Activated CD4-positive, alpha-beta T cell treated with anti-CD3 and anti-CD28 coated beads, Interleukin-2, amount 50 U/mL, for 1 hour (primary cell): ENCODE results near the gene HTT.

Experiments used
- DNase-seq: peaks from one replicate; pipeline ENCODE4 v3.0.0-alpha.2; 2020

Gene HTT

DNA sequence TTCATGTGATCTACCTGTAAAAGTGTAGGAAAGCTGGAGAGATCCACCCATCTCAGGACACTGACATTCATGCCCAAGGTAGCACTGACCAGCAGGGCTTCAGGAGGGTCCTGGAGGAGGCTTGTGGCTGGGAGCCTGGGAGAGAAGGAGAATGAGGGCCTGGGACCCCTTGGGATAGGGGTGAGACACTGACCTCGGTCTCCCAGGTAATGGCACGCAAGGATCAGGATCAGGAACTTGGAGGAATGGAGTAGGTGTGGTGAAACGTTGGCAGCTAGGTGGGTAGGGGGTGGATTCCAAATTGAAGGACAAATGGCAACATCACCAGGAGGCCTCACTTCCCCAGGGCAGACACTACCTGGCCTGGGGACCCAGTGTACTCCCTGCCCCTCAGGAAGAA is 206.0 kb downstream of the HTT start:
- no peak for DNase-seq

- no peak for DNase-seq
These were observed 209.0 kb downstream of the HTT start for GRCh38 chr4:3283483-3283882.

GRCh38 chr4:3283916-3284315 is 209.4 kb downstream of the HTT start:
- DNase-seq = no peak

- DNase-seq = no peak
These were observed 210.5 kb downstream of the HTT start for GRCh38 chr4:3284734-3285557.

- no peak for DNase-seq
These were observed 211.3 kb downstream of the HTT start for GRCh38 chr4:3285558-3286334.

DNA sequence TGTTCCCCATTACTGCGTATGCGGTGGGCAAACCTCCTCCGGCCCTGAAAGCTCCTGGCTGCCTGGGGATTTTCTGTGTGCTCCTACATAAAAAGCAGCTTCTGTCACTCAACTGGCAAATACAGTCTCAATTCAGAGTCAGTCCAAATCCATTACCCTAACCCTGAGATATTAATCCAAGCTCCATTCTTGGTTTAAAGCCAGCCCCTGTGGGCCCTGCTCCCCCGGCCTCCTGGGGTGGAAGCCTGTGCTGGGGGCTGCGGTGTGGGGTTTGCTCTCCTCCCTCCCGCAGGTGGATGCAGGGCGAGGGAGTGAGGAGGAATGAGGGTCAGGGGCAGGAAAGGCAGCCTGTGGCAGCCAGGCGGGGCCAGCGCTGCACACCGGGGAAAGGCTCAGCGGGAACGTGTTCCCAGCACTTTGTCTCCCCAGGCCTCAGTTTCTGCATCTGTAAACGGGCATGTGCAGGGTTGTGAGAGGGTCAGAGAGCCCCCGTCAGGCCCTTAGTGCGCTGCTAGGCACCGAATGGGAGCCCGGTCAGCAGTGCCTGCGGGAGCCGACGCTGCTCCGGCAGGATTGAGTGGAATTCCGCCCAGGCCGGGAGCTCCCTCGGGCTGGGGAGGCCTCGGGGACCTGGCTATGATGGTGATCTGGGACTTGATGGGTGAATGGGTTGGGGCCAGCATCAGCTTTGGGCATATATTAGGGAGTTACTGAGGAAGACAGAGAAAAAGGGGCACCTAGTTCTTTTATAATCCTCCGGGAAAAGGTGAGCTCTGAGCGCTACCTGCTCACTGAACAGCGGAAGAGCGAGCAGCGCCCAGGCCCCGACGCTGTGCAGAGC is 212.1 kb downstream of the HTT start:
- no peak for DNase-seq

- DNase-seq = no peak
These were observed 212.9 kb downstream of the HTT start for GRCh38 chr4:3287271-3287971.

DNA sequence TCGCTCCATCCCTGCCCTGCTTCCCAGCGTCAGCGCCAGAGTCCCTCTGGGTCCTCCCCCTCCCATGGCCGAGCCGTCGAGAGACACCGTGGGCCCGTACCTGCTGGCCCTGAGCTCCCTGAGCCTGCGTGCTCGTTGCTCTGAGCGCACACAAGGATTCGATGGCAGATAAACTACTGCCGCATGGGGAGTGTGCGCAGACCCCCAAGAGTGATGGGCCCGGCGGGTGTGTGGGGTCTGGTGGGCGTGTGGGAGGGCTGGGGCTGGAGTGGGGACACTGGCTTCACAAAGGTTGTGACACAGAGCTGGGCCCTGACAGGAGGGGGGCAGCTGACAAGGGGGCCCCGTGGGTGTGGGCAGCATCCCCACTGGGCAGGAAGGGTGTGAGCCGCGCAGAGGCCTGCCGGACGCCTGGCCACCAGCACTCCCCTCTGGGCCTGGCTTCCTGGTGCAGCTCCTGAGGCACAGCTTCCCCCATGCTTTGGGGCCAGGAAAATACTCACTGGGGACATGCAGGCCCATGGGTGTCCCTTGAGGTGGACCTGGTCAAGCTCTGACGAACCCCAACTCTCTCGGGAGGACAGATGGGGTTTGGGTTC is 213.6 kb downstream of the HTT start:
- no peak for DNase-seq

GRCh38 chr4:3288571-3289094 is 214.2 kb downstream of the HTT start:
- DNase-seq = no peak

GRCh38 chr4:3290476-3290875 is 216.0 kb downstream of the HTT start:
- no peak for DNase-seq

DNA sequence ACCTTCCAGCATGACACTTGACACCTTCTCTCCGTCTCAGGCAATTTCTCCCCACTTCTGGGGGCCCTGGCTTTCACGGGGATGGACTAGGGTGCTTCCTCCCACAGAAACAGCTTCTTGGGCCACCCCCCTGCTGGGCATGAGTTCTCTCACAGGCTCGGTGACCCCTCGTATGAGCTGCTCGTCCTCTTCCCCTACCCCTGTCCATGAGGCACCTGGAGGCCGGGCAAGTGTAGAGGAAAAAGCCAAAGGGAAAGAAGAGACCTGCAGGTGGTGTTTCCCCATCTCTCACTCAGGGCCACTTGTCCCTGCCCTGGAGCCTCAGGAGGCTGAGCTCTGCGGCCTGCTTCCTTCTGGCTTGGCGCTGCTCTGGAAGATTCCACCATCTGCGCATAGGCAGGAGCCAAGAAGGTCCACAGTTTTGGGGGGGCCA is 216.4 kb downstream of the HTT start:
- DNase-seq = no peak

- no peak for DNase-seq
These were observed 217.0 kb downstream of the HTT start for GRCh38 chr4:3291411-3291968.

DNA sequence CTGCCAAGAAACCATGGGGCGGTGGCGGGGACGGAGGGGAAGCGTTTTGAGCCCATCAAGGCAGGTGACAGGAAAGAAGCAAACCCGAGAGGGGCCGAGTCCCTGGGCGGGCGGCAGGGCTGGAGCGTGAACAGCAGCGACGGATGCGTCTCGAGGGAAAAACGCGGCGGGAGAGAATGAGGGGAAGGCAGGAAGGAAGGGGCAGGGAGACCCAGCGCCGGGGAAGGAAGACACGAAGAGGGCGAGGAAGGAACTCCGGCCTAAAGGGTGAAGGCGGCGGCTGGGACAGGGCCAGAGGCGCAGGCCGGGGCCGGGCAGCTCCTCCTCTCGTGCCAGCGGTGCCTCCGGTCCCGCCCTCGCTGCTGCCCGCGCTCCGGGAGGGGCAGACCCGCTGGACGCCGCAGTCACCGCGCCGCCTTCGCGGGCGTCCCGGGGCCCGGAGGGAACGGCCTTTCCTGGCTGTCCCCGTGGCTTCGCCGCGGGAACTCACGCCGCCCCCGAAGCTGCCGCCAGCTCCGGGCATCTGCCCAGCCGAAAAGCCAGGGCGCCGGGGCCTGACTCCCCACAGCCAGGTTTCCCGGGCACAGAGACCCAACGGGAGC is 217.6 kb downstream of the HTT start:
- no peak for DNase-seq

DNA sequence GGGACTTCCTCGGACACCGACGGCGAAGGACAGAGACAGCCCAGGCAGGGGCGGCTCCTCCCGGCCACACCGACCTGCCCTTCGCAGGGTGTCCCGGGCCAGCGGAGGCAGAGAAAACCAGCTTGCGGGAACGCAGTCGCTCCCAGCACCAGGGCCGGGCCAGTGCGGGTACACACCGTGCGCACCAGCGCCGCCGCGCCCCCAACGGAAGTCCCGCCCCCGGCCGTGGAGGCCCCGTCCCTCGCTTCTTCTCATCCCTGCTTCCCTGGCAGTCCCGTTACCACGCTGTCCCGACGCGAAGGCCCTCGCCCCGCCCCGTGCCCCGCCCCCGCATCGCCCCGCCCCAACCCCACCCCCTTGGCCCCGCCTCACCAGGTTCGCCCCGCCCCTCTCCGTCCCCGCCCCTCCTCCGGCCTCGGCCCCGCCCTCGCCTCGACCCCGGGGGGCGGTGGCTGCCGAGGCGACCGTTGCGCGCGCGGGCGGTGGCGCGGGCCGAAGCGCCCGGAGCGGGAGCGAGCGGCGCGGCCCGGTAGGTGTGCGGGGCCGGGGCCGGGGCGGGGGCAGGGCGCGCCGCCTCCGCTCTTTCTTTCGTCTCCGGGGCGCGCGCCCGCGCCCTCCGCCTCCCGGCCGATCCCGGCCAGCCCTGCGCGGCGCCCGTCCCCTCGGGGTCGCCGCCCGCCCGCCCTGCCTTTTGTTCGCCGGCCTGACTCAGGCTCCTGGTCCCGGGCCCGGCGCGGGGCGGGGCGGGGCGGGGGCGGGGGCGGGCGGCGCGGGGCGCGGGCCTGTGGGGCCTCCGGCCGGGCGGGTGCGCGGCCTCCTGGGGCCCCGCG is 218.3 kb downstream of the HTT start, which contains the start of gene RGS12:
Gene RGS12 (plus strand): TSS at position 451 of the 830 bp plus-strand sequence. CDS start 23,150 bp downstream, outside the sequence.
- DNase-seq = peak; percentile 79
